Transverse colon (tissue), 4 donors: ENCODE measurements around the gene ULBP2.
"Not testable (repeated sequence)": the region's sequence is repeated elsewhere in the genome, so short reads cannot be mapped to it uniquely, and the experiment has no call there.

Experiments used
- CTCF ChIP-seq, 5 experiments: fragments of 200-600 bp in 3 of 5; fragments of 450-650 bp in 2 of 5; sonication (generic) in 3 of 5; IDR thresholded peaks; 1 replicate in 2 of 5; 2 replicates in 3 of 5; pipeline ENCODE4 v1.5.1; 2016 to 2017; ENCODE audit warnings: antibody characterized with exemption in 5 of 5, inconsistent platforms in 3 of 5, mild to moderate bottlenecking in 2 of 5, moderate library complexity in 1 of 5
- EP300 ChIP-seq: sonication (generic); formaldehyde crosslinking; IDR thresholded peaks from one replicate; pipeline ENCODE4 v1.6.1; 2017; ENCODE audit warnings: antibody characterized with exemption, low read depth
- POLR2AphosphoS5 ChIP-seq, 3 donors: sonication (generic); formaldehyde crosslinking; IDR thresholded peaks; one replicate each; pipeline ENCODE4 v1.6.1; 2016; ENCODE audit warnings: antibody characterized with exemption in 3 of 3

- not testable (repeated sequence) for TF ChIP-seq CTCF (IDR thresholded peaks at IDR 0.05); POLR2AphosphoS5 (IDR thresholded peaks at IDR 0.05); EP300
Measured at GRCh38 chr6:149967999-149968398, 26.2 kb downstream of the ULBP2 start.
